ENCODE data around the gene PNPLA7.
"Not testable (repeated sequence)": the region's sequence is repeated elsewhere in the genome, so short reads cannot be mapped to it uniquely, and the experiment has no call there.

- not testable (repeated sequence) for TF ChIP-seq SRF (IDR thresholded peaks at IDR 0.05; ENCODE audit: low read depth); POLR2A (IDR thresholded peaks at IDR 0.05; ENCODE audit: borderline replicate concordance, extremely low read depth, insufficient read depth, insufficient read length); CTCF (IDR thresholded peaks at IDR 0.05 in 2 of 3, conservative IDR thresholded peaks at IDR 0.05 in 1 of 3; ENCODE audit: borderline replicate concordance in 1 of 3, insufficient read depth in 1 of 3, low read depth in 2 of 3, low read length in 2 of 3); RAD21 (IDR thresholded peaks at IDR 0.05; ENCODE audit: low read depth); ATF3 (IDR thresholded peaks at IDR 0.05); YY1 (IDR thresholded peaks at IDR 0.05; ENCODE audit: extremely low read depth, insufficient replicate concordance, low read depth, low read length); POLR2AphosphoS5 (IDR thresholded peaks at IDR 0.05; ENCODE audit: low read depth, low read length); JUND (IDR thresholded peaks at IDR 0.05)
- TF ChIP-seq, protein P1, sequence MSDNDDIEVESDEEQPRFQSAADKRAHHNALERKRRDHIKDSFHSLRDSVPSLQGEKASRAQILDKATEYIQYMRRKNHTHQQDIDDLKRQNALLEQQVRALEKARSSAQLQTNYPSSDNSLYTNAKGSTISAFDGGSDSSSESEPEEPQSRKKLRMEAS (IDR thresholded peaks at IDR 0.05), result not testable (repeated sequence)
Observed at GRCh38 chr9:137596577-137596976, 46.4 kb upstream of the PNPLA7 start.
